Measurements from ENCODE around the gene LACTB. TPM values are rescaled to one million over a fixed set of nuclear protein-coding genes. Genes with fewer than 3 reads are reported as not detected.
A peak's percentile ranks its signal among the peaks of the same experiment; 100 is the strongest.

LACTB gene, protein sequence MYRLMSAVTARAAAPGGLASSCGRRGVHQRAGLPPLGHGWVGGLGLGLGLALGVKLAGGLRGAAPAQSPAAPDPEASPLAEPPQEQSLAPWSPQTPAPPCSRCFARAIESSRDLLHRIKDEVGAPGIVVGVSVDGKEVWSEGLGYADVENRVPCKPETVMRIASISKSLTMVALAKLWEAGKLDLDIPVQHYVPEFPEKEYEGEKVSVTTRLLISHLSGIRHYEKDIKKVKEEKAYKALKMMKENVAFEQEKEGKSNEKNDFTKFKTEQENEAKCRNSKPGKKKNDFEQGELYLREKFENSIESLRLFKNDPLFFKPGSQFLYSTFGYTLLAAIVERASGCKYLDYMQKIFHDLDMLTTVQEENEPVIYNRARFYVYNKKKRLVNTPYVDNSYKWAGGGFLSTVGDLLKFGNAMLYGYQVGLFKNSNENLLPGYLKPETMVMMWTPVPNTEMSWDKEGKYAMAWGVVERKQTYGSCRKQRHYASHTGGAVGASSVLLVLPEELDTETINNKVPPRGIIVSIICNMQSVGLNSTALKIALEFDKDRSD
- 4.6 TPM for total RNA-seq

DNA sequence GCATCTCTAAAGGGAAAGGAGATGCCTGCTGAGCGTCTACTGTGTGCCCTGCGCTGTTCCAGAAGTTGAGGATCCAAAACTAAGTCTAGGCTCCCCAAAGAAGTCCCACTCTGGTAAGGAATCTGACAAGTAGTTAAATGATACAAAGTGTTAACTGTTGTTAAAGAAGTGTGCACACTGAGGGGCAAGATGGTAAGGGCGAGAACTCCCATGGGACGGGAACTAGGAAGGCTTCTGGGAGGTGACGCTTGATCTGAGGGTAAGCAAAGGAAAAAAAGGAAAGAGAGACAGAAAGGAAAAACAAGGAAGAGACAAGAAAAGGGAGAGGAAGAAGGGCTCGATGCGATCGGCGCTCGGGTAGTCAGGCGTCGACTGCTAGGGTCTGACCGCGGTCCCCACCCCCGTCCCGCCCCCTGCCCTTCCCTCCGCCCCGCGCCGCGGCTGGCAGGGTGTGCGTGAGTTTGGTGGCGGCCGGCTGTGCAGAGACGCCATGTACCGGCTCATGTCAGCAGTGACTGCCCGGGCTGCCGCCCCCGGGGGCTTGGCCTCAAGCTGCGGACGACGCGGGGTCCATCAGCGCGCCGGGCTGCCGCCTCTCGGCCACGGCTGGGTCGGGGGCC is at the start of gene LACTB:
Gene LACTB, plus strand, starts transcription at position 480 of the 620 bp plus-strand sequence. Its CDS starts 11 bp downstream, at position 491.
- TF ChIP-seq, protein P1, sequence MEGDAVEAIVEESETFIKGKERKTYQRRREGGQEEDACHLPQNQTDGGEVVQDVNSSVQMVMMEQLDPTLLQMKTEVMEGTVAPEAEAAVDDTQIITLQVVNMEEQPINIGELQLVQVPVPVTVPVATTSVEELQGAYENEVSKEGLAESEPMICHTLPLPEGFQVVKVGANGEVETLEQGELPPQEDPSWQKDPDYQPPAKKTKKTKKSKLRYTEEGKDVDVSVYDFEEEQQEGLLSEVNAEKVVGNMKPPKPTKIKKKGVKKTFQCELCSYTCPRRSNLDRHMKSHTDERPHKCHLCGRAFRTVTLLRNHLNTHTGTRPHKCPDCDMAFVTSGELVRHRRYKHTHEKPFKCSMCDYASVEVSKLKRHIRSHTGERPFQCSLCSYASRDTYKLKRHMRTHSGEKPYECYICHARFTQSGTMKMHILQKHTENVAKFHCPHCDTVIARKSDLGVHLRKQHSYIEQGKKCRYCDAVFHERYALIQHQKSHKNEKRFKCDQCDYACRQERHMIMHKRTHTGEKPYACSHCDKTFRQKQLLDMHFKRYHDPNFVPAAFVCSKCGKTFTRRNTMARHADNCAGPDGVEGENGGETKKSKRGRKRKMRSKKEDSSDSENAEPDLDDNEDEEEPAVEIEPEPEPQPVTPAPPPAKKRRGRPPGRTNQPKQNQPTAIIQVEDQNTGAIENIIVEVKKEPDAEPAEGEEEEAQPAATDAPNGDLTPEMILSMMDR (IDR thresholded peaks at IDR 0.05) = no peak
- no peaks in the 10 kb centered on the region for H3K27me3 ChIP-seq
- intact Hi-C loops (cut with DNase I) = loop anchor here (1.0 to 5.0 kb wide), 3 partner anchors 36 to 156 kb away; partner anchors contain the start of genes APH1B, RAB8B and RPS27L
- peak within 1 kb of the TSS; percentile 73 to 77 for H3K4me3 ChIP-seq
- H3K4me1 ChIP-seq = peaks cover 0 to 4% of the 10 kb centered on the region in 2 donors
- peak; percentile 42 to 93 for DNase-seq (ENCODE audit: low spot score in 2 of 2)
- peak within 1 kb of the TSS; percentile 76 to 89 for H3K27ac ChIP-seq
- H3K9me3 ChIP-seq = no peaks in the 10 kb centered on the region
- peaks cover 0 to 6% of the 10 kb centered on the region in 2 donors for H3K36me3 ChIP-seq

DNA sequence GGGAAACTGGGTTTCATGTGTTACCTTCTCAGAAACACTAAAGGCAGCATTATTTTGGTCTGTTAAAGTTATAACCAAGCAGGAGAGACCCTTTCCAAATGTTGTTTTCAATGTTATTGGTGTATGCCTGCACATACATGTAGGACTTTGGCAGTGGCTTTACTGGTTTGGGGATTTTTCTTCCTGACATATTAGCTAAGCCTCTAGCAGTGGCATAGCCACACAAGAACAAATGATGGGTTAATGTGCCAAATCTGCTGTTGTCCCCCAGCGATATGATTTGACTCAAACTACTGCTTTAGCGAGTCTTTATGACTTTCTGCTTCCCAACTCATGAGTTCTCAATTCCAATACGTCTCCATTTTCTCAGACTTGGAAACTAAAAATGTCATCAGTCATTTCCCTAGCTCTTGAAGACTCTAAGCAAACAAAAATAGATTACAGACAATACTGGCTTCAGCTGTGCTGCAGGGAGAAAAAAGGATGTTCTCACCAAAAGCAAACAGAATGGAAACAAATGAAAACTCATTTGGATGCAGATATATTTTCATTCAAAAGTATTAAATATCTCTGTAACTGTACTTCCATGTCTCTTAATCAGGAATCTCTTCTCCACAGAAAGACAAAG is 49.5 kb upstream of the LACTB start:
- no peak for DNase-seq (ENCODE audit: low spot score in 2 of 2)
- H3K27me3 ChIP-seq = no peaks in the 10 kb centered on the region
- intact Hi-C loops (cut with DNase I) = no loop called here

DNA sequence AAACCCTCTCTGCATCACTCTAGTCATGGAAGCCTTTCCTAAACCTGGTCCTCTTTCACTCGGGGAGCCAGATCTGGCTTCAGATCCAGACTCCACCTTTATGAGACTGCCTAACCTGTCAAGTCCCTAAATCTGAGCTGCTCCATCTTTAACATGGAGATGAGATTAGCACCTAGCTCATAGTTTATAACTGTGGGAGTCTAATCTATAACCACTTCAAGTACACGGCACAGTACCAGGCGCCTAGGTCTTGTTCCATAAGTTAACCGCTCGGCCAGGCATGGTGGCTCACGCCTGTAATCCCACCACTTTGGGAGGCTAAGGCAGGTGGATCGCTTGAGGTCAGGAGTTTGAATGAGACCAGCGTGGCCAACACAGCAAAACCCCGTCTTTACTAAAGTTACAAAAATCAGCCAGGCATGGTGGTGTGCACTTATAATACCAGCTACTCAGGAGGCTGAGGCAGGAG is 48.8 kb upstream of the LACTB start:
- H3K27ac ChIP-seq = no peak overlapping the region
- peaks cover 0 to 4% of the 10 kb centered on the region in 2 donors for H3K4me1 ChIP-seq
- no peak overlapping the region for H3K4me3 ChIP-seq
- DNase-seq (ENCODE audit: low spot score in 2 of 2) = no peak
- intact Hi-C loops (cut with DNase I) = no loop called here
- H3K36me3 ChIP-seq = peaks cover 34 to 40% of the 10 kb centered on the region in 2 donors
- no peaks in the 10 kb centered on the region for H3K27me3 ChIP-seq
- no peaks in the 10 kb centered on the region for H3K9me3 ChIP-seq
- TF ChIP-seq, protein P1 (IDR thresholded peaks at IDR 0.05) = no peak

More for the DNA sequence above, 49.5 kb upstream of the LACTB start:
- Histone ChIP-seq H3K27ac (no peak overlapping the region), H3K9me3 (no peaks in the 10 kb centered on the region), H3K36me3 (peaks cover 41 to 47% of the 10 kb centered on the region in 2 donors), H3K4me1 (peaks cover 0 to 4% of the 10 kb centered on the region in 2 donors), H3K4me3 (no peak overlapping the region)
- TF ChIP-seq, protein P1 (IDR thresholded peaks at IDR 0.05) = no peak

DNA sequence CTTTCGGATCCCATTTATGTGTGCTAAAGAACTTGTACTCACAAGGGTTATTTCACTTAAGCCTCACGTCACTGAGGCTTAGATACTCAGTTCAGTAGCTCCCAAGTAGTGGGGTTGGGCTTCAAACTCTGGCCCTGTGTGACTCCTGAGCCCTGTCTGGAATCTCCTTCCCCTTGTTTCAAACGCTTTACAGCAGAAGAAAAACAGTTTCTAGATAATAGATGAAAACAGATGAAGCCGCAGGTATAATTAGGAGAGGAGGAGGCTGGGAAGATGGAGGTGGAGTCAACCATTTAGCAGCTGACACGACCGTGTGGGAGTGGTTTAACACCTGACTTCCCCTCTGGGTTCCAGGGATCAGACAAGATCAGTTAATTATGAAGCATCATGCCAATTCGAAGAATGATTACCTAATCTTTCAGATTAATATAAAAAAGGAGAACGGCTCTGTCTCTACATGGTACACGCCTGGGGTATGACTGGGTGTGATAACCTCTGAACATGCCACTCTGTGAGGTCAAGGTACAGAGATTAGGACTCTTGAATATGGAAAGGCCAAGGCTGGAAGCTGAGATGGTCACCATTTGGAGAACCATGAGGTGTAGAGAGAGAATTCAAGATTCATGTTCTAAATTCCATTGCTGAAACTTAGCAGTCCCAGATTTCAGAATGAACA is 48.0 kb upstream of the LACTB start:
- peak overlapping the region; percentile 34 to 51 for H3K27ac ChIP-seq
- TF ChIP-seq, protein P1 (IDR thresholded peaks at IDR 0.05) = no peak
- no peaks in the 10 kb centered on the region for H3K9me3 ChIP-seq
- DNase-seq (ENCODE audit: low spot score in 2 of 2) = no peak
- no peaks in the 10 kb centered on the region for H3K27me3 ChIP-seq
- H3K4me3 ChIP-seq = no peak overlapping the region
- peaks cover 0 to 4% of the 10 kb centered on the region in 2 donors for H3K4me1 ChIP-seq
- intact Hi-C loops (cut with DNase I) = no loop called here
- H3K36me3 ChIP-seq = peaks cover 26 to 32% of the 10 kb centered on the region in 2 donors

Data from ascending aorta (tissue), 2 donors.